K562 (cell line): ENCODE results near the gene DDR1. TPM values are rescaled to one million over a fixed set of nuclear protein-coding genes. Genes with fewer than 3 reads are reported as not detected.
A peak's percentile ranks its signal among the peaks of the same experiment; 100 is the strongest.

Source experiments
- CREBBP ChIP-seq: IDR thresholded peaks from one replicate; pipeline ENCODE4 v1.6.1; 2012; ENCODE audit warnings: low read depth, mild to moderate bottlenecking, control low read depth, inconsistent platforms, low read length
- ESRRA ChIP-seq: fragments of 450-650 bp; IDR thresholded peaks from 2 replicates; pipeline ENCODE4 v1.6.1; 2014; ENCODE audit warnings: low read depth, mild to moderate bottlenecking, moderate library complexity, borderline replicate concordance
- HIVEP1 ChIP-seq: fragments of 250-450 bp; sonication (Bioruptor Pico); IDR thresholded peaks from 2 replicates; pipeline ENCODE4 v1.4.0; 2020; ENCODE audit warnings: mild to moderate bottlenecking
- JUND ChIP-seq, 2 experiments: IDR thresholded peaks; 2 replicates in 1 of 2; 3 replicates in 1 of 2; pipeline ENCODE4 v1.6.1; 2011; ENCODE audit warnings: borderline replicate concordance in 2 of 2, low read depth in 2 of 2, low read length in 2 of 2, improper control_type of control experiment in 1 of 2, missing biosample characterization in 1 of 2, missing genetic modification characterization in 1 of 2, missing genetic modification reagents in 1 of 2
- KDM2B ChIP-seq: fragments of 250-450 bp; sonication (Bioruptor Pico); IDR thresholded peaks from 2 replicates; pipeline ENCODE4 v1.8.0; 2021; ENCODE audit warnings: mild to moderate bottlenecking, moderate library complexity
- MAFK ChIP-seq: IDR thresholded peaks from 2 replicates; pipeline ENCODE4 v1.6.1; 2011; ENCODE audit warnings: low read length, improper control_type of control experiment
- MEIS2 ChIP-seq: fragments of 450-650 bp; IDR thresholded peaks from 2 replicates; pipeline ENCODE4 v1.6.1; 2014; ENCODE audit warnings: mild to moderate bottlenecking; ENCODE audit not compliant: partially characterized antibody
- PATZ1 ChIP-seq: fragments of 250-450 bp; sonication (Bioruptor Pico); IDR thresholded peaks from 2 replicates; pipeline ENCODE4 v1.5.0; 2020; ENCODE audit warnings: mild to moderate bottlenecking, borderline replicate concordance
- PML ChIP-seq: IDR thresholded peaks from 2 replicates; pipeline ENCODE4 v1.6.1; 2012; ENCODE audit warnings: low read length, inconsistent platforms
- PTTG1 ChIP-seq: fragments of 450-650 bp; IDR thresholded peaks from 2 replicates; pipeline ENCODE4 v1.6.1; 2016; ENCODE audit warnings: low read depth, mild to moderate bottlenecking, missing genetic modification characterization, missing compliant biosample characterization
- PURB ChIP-seq: sonication (generic); formaldehyde crosslinking; IDR thresholded peaks from 2 replicates; pipeline ENCODE4 v1.9.0; 2021; ENCODE audit warnings: low read depth, mild to moderate bottlenecking, missing genetic modification reagents
- SOX6 ChIP-seq: fragments of 450-650 bp; IDR thresholded peaks from 2 replicates; pipeline ENCODE4 v1.6.1; 2014; ENCODE audit warnings: mild to moderate bottlenecking
- SRF ChIP-seq, 2 experiments: fragments of 250-450, 450-650 bp in 1 of 2; sonication (Bioruptor Pico) in 1 of 2; sonication (generic) in 1 of 2; formaldehyde crosslinking; IDR thresholded peaks; 2 replicates each; pipeline versions ENCODE4 v1.5.0 to v1.5.1; 2020 to 2022; ENCODE audit warnings: mild to moderate bottlenecking in 1 of 2, missing genetic modification reagents in 1 of 2
- STAT5B ChIP-seq: fragments of 250-450 bp; sonication (Bioruptor Pico); IDR thresholded peaks from 2 replicates; pipeline ENCODE4 v1.8.0; 2021; ENCODE audit warnings: mild to moderate bottlenecking, inconsistent platforms
- TAL1 ChIP-seq: fragments of 450-650 bp; IDR thresholded peaks from 2 replicates; pipeline ENCODE4 v1.6.1; 2016; ENCODE audit warnings: mild to moderate bottlenecking
- THRAP3 ChIP-seq: fragments of 450-650 bp; IDR thresholded peaks from 2 replicates; pipeline ENCODE4 v1.6.1; 2016; ENCODE audit warnings: mild to moderate bottlenecking, inconsistent platforms, borderline replicate concordance
- TOE1 ChIP-seq, 2 experiments: fragments of 450-650 bp in 1 of 2; sonication (generic) in 1 of 2; formaldehyde crosslinking in 1 of 2; IDR thresholded peaks; 2 replicates each; pipeline versions ENCODE4 v1.7.1 to v1.8.0; 2016 to 2022; ENCODE audit warnings: borderline replicate concordance in 2 of 2, mild to moderate bottlenecking in 2 of 2, antibody characterized with exemption in 1 of 2, inconsistent platforms in 1 of 2, low read depth in 1 of 2, missing genetic modification reagents in 1 of 2, moderate library complexity in 1 of 2
- ZBTB33 ChIP-seq: sonication (generic); formaldehyde crosslinking; IDR thresholded peaks from 2 replicates; pipeline ENCODE4 v1.8.1; 2023; ENCODE audit warnings: mild to moderate bottlenecking, missing genetic modification reagents
- ZNF134 ChIP-seq: fragments of 250-450 bp; sonication (Bioruptor Pico); conservative IDR thresholded peaks from 2 replicates; pipeline ENCODE4 v1.4.0; 2020
- ZNF232 ChIP-seq: sonication (generic); formaldehyde crosslinking; IDR thresholded peaks from 2 replicates; pipeline ENCODE4 v1.8.0; 2022; ENCODE audit warnings: mild to moderate bottlenecking, missing genetic modification reagents
- ZNF589 ChIP-seq: fragments of 200-800 bp; sonication (Bioruptor generic); IDR thresholded peaks from 2 replicates; pipeline ENCODE4 v1.6.1; 2016; ENCODE audit warnings: low read depth, missing genetic modification characterization, missing compliant biosample characterization
- ZNF668 ChIP-seq: fragments of 250-450 bp; sonication (Bioruptor Pico); IDR thresholded peaks from 2 replicates; pipeline ENCODE4 v1.8.0; 2022; ENCODE audit warnings: mild to moderate bottlenecking, inconsistent platforms
- ZNF830 ChIP-seq: fragments of 250-450 bp; sonication (Bioruptor Pico); IDR thresholded peaks from 2 replicates; pipeline ENCODE4 v1.5.0; 2021; ENCODE audit warnings: mild to moderate bottlenecking
- polyA plus RNA-seq, 8 experiments: library from polyadenylated mRNA; depleted of rRNA in 4 of 8; stranded (reverse) in 5 of 8; unstranded in 3 of 8; fragments of >200 nt; fragmentation: Nextera tagmentation in 2 of 8; fragmentation: Illumina TruSeq in 1 of 8; extraction: Ambion mirVana in 2 of 8; extraction: Trizol in 1 of 8; gene quantifications; 2 replicates each; pipeline versions ENCODE4 v1.2.1 to v1.2.3, GENCODE V29; 2011 to 2014; ENCODE audit warnings: inconsistent platforms in 1 of 8, missing spikeins in 1 of 8
- total RNA-seq, 7 experiments: library from RNA; depleted of rRNA in 6 of 7; stranded (reverse); fragments of >200 nt in 6 of 7; fragmentation: Illumina TruSeq in 2 of 7; extraction: Trizol in 2 of 7; gene quantifications; 2 replicates each; pipeline versions ENCODE4 v1.2.1 to v1.2.3, GENCODE V29; 2011 to 2021; ENCODE audit warnings: low replicate concordance in 1 of 7
- TF ChIP-seq, protein P1 (sequence below): sonication (generic); formaldehyde crosslinking; IDR thresholded peaks from 2 replicates; pipeline ENCODE4 v1.8.0; 2022; ENCODE audit warnings: missing genetic modification reagents, mild to moderate bottlenecking, borderline replicate concordance

Gene DDR1
- total and polyA plus RNA-seq, 9 of the 15 experiments (the other 6 are each of a cell fraction or from before 2014, with no cell fraction given), result 1.4 to 44.6 (median 12.2) TPM

GRCh38 chr6:30837870-30838269 is 46.4 kb upstream of the DDR1 start (continued):
- TF ChIP-seq ZBTB33, result no peak
- TF ChIP-seq STAT5B, result no peak
- no peak for TF ChIP-seq PATZ1 (CRISPR knock-in tag)
- TF ChIP-seq THRAP3, result no peak
- TF ChIP-seq CREBBP, result no peak
- TF ChIP-seq TOE1 (IDR thresholded peaks at IDR 0.05; ENCODE audit: borderline replicate concordance), result no peak
- TF ChIP-seq TOE1 (CRISPR knock-in tag; IDR thresholded peaks at IDR 0.05; ENCODE audit: borderline replicate concordance, low read depth), result no peak
- no peak for TF ChIP-seq ZNF668 (CRISPR knock-in tag)
- no peak for TF ChIP-seq ESRRA
- TF ChIP-seq SRF (CRISPR knock-in tag; IDR thresholded peaks at IDR 0.05), result no peak
- peak; percentile 93 for TF ChIP-seq MEIS2
- no peak for TF ChIP-seq ZNF232 (CRISPR knock-in tag)
- no peak for TF ChIP-seq TAL1
- TF ChIP-seq ZNF830, result no peak
- no peak for TF ChIP-seq HIVEP1 (CRISPR knock-in tag)
- no peak for TF ChIP-seq KDM2B
- peak; percentile 93 for TF ChIP-seq PTTG1
- peak; percentile 67 for TF ChIP-seq ZNF134
- no peak for TF ChIP-seq PURB (CRISPR knock-in tag)
- no peak for TF ChIP-seq JUND (IDR thresholded peaks at IDR 0.05; ENCODE audit: borderline replicate concordance, low read depth, low read length)
- TF ChIP-seq JUND (tag; IDR thresholded peaks at IDR 0.05; ENCODE audit: borderline replicate concordance, low read depth, low read length), result peak; percentile 81; the same call in 2 of the 3 replicates
- TF ChIP-seq MAFK, result no peak
- TF ChIP-seq, protein P1, sequence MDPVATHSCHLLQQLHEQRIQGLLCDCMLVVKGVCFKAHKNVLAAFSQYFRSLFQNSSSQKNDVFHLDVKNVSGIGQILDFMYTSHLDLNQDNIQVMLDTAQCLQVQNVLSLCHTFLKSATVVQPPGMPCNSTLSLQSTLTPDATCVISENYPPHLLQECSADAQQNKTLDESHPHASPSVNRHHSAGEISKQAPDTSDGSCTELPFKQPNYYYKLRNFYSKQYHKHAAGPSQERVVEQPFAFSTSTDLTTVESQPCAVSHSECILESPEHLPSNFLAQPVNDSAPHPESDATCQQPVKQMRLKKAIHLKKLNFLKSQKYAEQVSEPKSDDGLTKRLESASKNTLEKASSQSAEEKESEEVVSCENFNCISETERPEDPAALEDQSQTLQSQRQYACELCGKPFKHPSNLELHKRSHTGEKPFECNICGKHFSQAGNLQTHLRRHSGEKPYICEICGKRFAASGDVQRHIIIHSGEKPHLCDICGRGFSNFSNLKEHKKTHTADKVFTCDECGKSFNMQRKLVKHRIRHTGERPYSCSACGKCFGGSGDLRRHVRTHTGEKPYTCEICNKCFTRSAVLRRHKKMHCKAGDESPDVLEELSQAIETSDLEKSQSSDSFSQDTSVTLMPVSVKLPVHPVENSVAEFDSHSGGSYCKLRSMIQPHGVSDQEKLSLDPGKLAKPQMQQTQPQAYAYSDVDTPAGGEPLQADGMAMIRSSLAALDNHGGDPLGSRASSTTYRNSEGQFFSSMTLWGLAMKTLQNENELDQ (CRISPR knock-in tag), result no peak
- TF ChIP-seq ZNF589 (CRISPR knock-in tag), result no peak
- no peak for TF ChIP-seq PML
- no peak for TF ChIP-seq SOX6
